B cell (primary cell): ENCODE data around the gene HYAL2. TPM values are rescaled to one million over a fixed set of nuclear protein-coding genes. Genes with fewer than 3 reads are reported as not detected.

ENCODE experiments used
- ATAC-seq: fragments of 200-7000 bp; cut with Tn5 transposase; one replicate; pipeline ENCODE4 v1.10.0; 2021; ENCODE audit warnings: low read depth, mild to moderate bottlenecking, moderate number of reproducible peaks, moderate library complexity
- CTCF ChIA-PET: fragments of 350-600 bp; sonication (Branson Sonifier 250); formaldehyde crosslinking; loops from one replicate; lab custom pipeline; 2021; ENCODE audit warnings: antibody characterized with exemption, inconsistent platforms; lab: Charles Lee
- POLR2A ChIA-PET: fragments of 350-600 bp; sonication (Branson Sonifier 250); formaldehyde crosslinking; loops from one replicate; lab custom pipeline; 2021; ENCODE audit warnings: antibody characterized with exemption; lab: Charles Lee
- DNase-seq: peaks from one replicate; pipeline ENCODE4 v3.0.0; 2013
- H2AFZ ChIP-seq: 2 replicates; pipeline ENCODE4 v1.6.1; 2012; ENCODE audit warnings: mild to moderate bottlenecking, low read depth, low read length; ENCODE audit not compliant: insufficient read depth, poor library complexity, severe bottlenecking
- H3K27ac ChIP-seq, 2 donors: 1 replicate in 1 of 2; 2 replicates in 1 of 2; pipeline ENCODE4 v1.5.1; 2012 to 2013; ENCODE audit warnings: low read length in 2 of 2, mild to moderate bottlenecking in 2 of 2, moderate library complexity in 1 of 2
- H3K27me3 ChIP-seq, 4 experiments: fragments of 200-600 bp in 1 of 4; sonication (generic) in 1 of 4; replicated peaks in 1 of 4; 1 replicate in 2 of 4; 2 replicates in 2 of 4; pipeline versions ENCODE4 v1.6.1 to v1.7.0; 2013 to 2016; ENCODE audit warnings: low read length in 3 of 4, mild to moderate bottlenecking in 2 of 4, mixed read lengths in 1 of 4, moderate library complexity in 1 of 4; ENCODE audit not compliant: insufficient read depth in 4 of 4, control insufficient read depth in 3 of 4; ENCODE audit errors: control extremely low read depth in 1 of 4
- H3K36me3 ChIP-seq, 2 experiments: replicated peaks in 1 of 2; 1 replicate in 1 of 2; 2 replicates in 1 of 2; pipeline versions ENCODE4 v1.6.1 to v1.7.1; 2013; ENCODE audit warnings: low read length in 1 of 2; ENCODE audit not compliant: insufficient read depth in 2 of 2, control insufficient read depth in 1 of 2; ENCODE audit errors: control extremely low read depth in 1 of 2, extremely low read depth in 1 of 2
- H3K4me1 ChIP-seq, 2 donors: fragments of 200-600 bp in 1 of 2; sonication (generic) in 1 of 2; 1 replicate in 1 of 2; 2 replicates in 1 of 2; pipeline versions ENCODE4 v1.5.1 to v1.6.1; 2013 to 2017; ENCODE audit warnings: low read length in 2 of 2; ENCODE audit not compliant: control insufficient read depth in 2 of 2, insufficient read depth in 2 of 2
- H3K4me2 ChIP-seq: replicated peaks from 2 replicates; pipeline ENCODE3; 2012; ENCODE audit warnings: mild to moderate bottlenecking, low read depth, low read length; ENCODE audit not compliant: poor library complexity, severe bottlenecking
- H3K4me3 ChIP-seq, 5 experiments: fragments of 200-600 bp in 1 of 5; sonication (generic) in 1 of 5; 1 replicate in 3 of 5; 2 replicates in 2 of 5; pipeline versions ENCODE4 v1.5.1 to v1.7.0; 2011 to 2016; ENCODE audit warnings: low read length in 4 of 5, mild to moderate bottlenecking in 4 of 5, low read depth in 2 of 5, control low read depth in 1 of 5, moderate library complexity in 1 of 5; ENCODE audit not compliant: insufficient read depth in 1 of 5; ENCODE audit errors: control extremely low read depth in 1 of 5, extremely low read depth in 1 of 5
- H3K79me2 ChIP-seq: fragments of 200-600 bp; sonication (generic); one replicate; pipeline ENCODE4 v1.6.0; 2016; ENCODE audit warnings: low read length; ENCODE audit not compliant: control insufficient read depth, insufficient read depth
- H3K9ac ChIP-seq: fragments of 200-600 bp; sonication (generic); 2 replicates; pipeline ENCODE4 v1.6.1; 2017; ENCODE audit warnings: mild to moderate bottlenecking, low read length, moderate library complexity
- H3K9me3 ChIP-seq, 3 donors: one replicate each; pipeline versions ENCODE4 v1.6.1 to v1.7.1; 2013; ENCODE audit warnings: low read length in 2 of 3; ENCODE audit not compliant: control insufficient read depth in 2 of 3, insufficient read depth in 1 of 3; ENCODE audit errors: control extremely low read depth in 1 of 3
- H4K20me1 ChIP-seq: 2 replicates; pipeline ENCODE4 v1.6.0; 2012; ENCODE audit warnings: mild to moderate bottlenecking, low read length; ENCODE audit not compliant: insufficient read depth, control insufficient read depth, poor library complexity, severe bottlenecking
- H3K27ac Mint-ChIP-seq: one replicate; pipeline ENCODE4 v1.8.0; 2021; ENCODE audit warnings: mixed read lengths
- H3K27me3 Mint-ChIP-seq: one replicate; pipeline ENCODE4 v1.8.0; 2021; ENCODE audit warnings: mixed read lengths
- H3K4me1 Mint-ChIP-seq: one replicate; pipeline ENCODE4 v1.8.0; 2021; ENCODE audit warnings: mixed read lengths
- H3K4me3 Mint-ChIP-seq: one replicate; pipeline ENCODE4 v1.8.0; 2021; ENCODE audit warnings: mixed read lengths
- H3K9me3 Mint-ChIP-seq: one replicate; pipeline ENCODE4 v1.8.0; 2022; ENCODE audit warnings: mixed read lengths; ENCODE audit not compliant: insufficient read depth
- CTCF ChIP-seq: fragments of 200-600 bp; IDR thresholded peaks from one replicate; pipeline ENCODE4 v1.8.0; 2022; ENCODE audit warnings: antibody characterized with exemption, mild to moderate bottlenecking
- EZH2 ChIP-seq: IDR thresholded peaks from 2 replicates; pipeline ENCODE4 v1.6.1; 2012; ENCODE audit warnings: borderline replicate concordance, low read depth, mild to moderate bottlenecking, moderate library complexity, low read length; ENCODE audit not compliant: insufficient read depth, poor library complexity, severe bottlenecking
- WGBS: methylation state at CpG from one replicate; pipeline ENCODE4 v1.1.5; 2013; ENCODE audit warnings: missing lambda C conversion rate; ENCODE audit not compliant: insufficient coverage; 5-methylcytosine and 5-hydroxymethylcytosine counted together
- intact Hi-C: fragments of 100-400 bp; cut with micrococcal nuclease; formaldehyde crosslinking; loops from one replicate; pipeline ENCODE4 v1.10.0; 2022
- polyA plus RNA-seq: library from polyadenylated mRNA; depleted of rRNA; stranded (reverse); fragments of >200 nt; gene quantifications from 2 replicates; pipeline ENCODE4 v1.2.3, GENCODE V29; 2012
- total RNA-seq, 2 donors: library from RNA; stranded (reverse); fragments of 120-200 nt in 1 of 2; gene quantifications; 1 replicate in 1 of 2; 2 replicates in 1 of 2; pipeline versions ENCODE4 v1.2.3 to v1.2.4, GENCODE V29; 2013 to 2022

HYAL2 gene
- total and polyA plus RNA-seq, 2 donors (not counting 1 experiment from before 2014, with no cell fraction given) = 4.2 to 5.1 TPM

- peak overlapping the region in 1 of 5 experiments; percentile 52 for H3K4me3 ChIP-seq
- DNase-seq = no peak
- H3K4me1 ChIP-seq = peaks cover 27 to 52% of the 10 kb centered on the region in 2 donors
- peak overlapping the region; percentile 91 for H3K4me2 ChIP-seq
- peak overlapping the region; percentile 62 for H2AFZ ChIP-seq
- intact Hi-C loops = loop anchor here (1.0 to 5.0 kb wide), 2 partner anchors 8 to 267 kb away; partner anchors contain the start of gene CISH
- H3K27me3 ChIP-seq = no peaks in the 10 kb centered on the region
- ATAC-seq = no peak
- Mint-ChIP-seq H3K4me1 (peaks cover 43% of the 10 kb centered on the region), H3K4me3 (peak overlapping the region; percentile 77), H3K9me3 (no peaks in the 10 kb centered on the region), H3K27me3 (no peaks in the 10 kb centered on the region), H3K27ac (no peak overlapping the region)
- H3K9me3 ChIP-seq = no peaks in the 10 kb centered on the region
- H4K20me1 ChIP-seq = peaks cover 21% of the 10 kb centered on the region
- TF ChIP-seq EZH2 (no peak), CTCF (no peak)
- peak overlapping the region; percentile 55 for H3K9ac ChIP-seq
- no peak overlapping the region for H3K27ac ChIP-seq
- peaks cover 34% of the 10 kb centered on the region for H3K79me2 ChIP-seq
- H3K36me3 ChIP-seq = peaks cover 0 to 19% of the 10 kb centered on the region in 2 experiments
- POLR2A ChIA-PET = interaction anchor here (1.0 to 1.6 kb wide), 2 partner anchors 15 to 53 kb away, joined by 4 to 8 read pairs; partner anchors contain the start of genes IFRD2 and TMEM115
- WGBS = 94% methylated on average over 7 of the region's 8 CpGs
- CTCF ChIA-PET = interaction anchor here (0.8 to 1.1 kb wide), 2 partner anchors 10 to 197 kb away, joined by 3 read pairs; no protein-coding TSS in a partner anchor
Observed at GRCh38 chr3:50345008-50345407, 22.5 kb upstream of the HYAL2 start.

DNA sequence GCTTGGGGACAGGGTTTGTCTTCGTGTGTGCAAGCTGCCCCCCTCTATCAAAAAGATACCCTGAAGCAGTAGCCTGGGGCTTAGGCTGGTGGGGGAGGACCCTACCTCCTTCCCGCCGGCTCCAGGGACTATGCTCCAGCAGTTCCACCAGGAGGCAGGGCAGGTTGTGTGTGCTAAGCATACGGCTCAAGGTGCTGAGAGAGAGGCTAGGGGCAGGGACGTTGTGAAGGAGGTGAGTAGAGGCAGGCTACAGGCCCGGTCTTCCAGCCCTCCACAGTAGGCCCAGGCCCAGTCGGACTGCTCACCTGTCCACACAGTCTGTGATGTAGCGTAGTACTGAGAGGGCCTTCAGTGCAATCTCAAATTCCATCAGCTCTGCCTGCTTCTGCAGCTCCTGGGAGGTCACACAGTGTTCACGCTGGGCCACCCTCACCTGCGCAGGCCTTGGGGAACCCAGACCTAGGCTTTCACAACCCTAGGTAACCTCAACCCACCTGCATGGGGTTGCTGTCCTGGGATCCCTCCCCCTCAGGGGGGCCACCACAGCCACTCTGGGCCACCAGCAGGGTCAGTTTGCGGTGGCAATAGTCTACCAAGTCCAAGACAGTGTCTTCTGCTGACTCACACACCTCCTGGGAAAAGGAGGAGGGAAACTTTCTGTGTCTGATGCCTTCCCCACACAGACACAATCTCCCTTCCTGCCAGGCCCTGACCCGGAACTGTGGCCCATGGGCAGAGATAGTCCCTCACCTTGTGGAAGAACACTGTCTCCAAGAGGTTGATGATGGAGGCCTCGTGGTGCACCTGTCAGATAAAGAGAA, 20.5 kb upstream of the HYAL2 start:
- intact Hi-C loops = no loop called here
- peaks cover 30% of the 10 kb centered on the region for H3K79me2 ChIP-seq
- no peaks in the 10 kb centered on the region for H3K27me3 ChIP-seq
- Mint-ChIP-seq H3K27me3 (no peaks in the 10 kb centered on the region), H3K4me1 (peaks cover 54% of the 10 kb centered on the region), H3K4me3 (peak overlapping the region; percentile 3), H3K9me3 (no peaks in the 10 kb centered on the region), H3K27ac (peak overlapping the region; percentile 50)
- H3K4me1 ChIP-seq = peaks cover 35 to 61% of the 10 kb centered on the region in 2 donors
- no peak overlapping the region for H2AFZ ChIP-seq
- peaks cover 0 to 8% of the 10 kb centered on the region in 2 experiments for H3K36me3 ChIP-seq
- H3K4me3 ChIP-seq = no peak overlapping the region
- peaks cover 6% of the 10 kb centered on the region for H4K20me1 ChIP-seq
- no peak overlapping the region for H3K9ac ChIP-seq
- ATAC-seq (no peak), DNase-seq (no peak)
- no peaks in the 10 kb centered on the region for H3K9me3 ChIP-seq
- no peak overlapping the region for H3K4me2 ChIP-seq
- ChIA-PET CTCF (interaction anchor here (1.6 kb wide), 1 partner anchor 199 kb away, joined by 6 read pairs; no protein-coding TSS in a partner anchor), POLR2A (interaction anchor here (0.7 kb wide), 1 partner anchor 1782 kb away, joined by 3 read pairs; no protein-coding TSS in a partner anchor)
- TF ChIP-seq EZH2 (no peak), CTCF (no peak)
- no peak overlapping the region for H3K27ac ChIP-seq
- WGBS = 94% methylated on average over 10 of the region's 13 CpGs
